DND-41 (cell line): ENCODE data around the gene MKX.

Experiments
- ATAC-seq: fragments of 200-7000 bp; cut with Tn5 transposase; 3 replicates; pipeline ENCODE4 v1.9.1; 2021; ENCODE audit warnings: low read depth; ENCODE audit not compliant: insufficient read depth
- DNase-seq: peaks from one replicate; pipeline ENCODE4 v3.0.0-alpha.2; 2020
- H2AFZ ChIP-seq: 2 replicates; pipeline ENCODE4 v1.6.0; 2012; ENCODE audit warnings: low read depth, low read length
- H3K27ac ChIP-seq: 2 replicates; pipeline ENCODE4 v1.5.1; 2012; ENCODE audit warnings: low read length, inconsistent platforms
- H3K27me3 ChIP-seq: fragments of 200-600 bp; sonication (generic); 2 replicates; pipeline ENCODE4 v1.6.0; 2012; ENCODE audit warnings: low read length, mild to moderate bottlenecking, inconsistent platforms; ENCODE audit not compliant: insufficient read depth, poor library complexity
- H3K36me3 ChIP-seq: 2 replicates; pipeline ENCODE4 v1.5.1; 2012; ENCODE audit warnings: low read length, inconsistent platforms; ENCODE audit not compliant: insufficient read depth
- H3K4me1 ChIP-seq: 2 replicates; pipeline ENCODE4 v1.5.1; 2012; ENCODE audit warnings: mild to moderate bottlenecking, low read length; ENCODE audit not compliant: insufficient read depth
- H3K4me2 ChIP-seq: 2 replicates; pipeline ENCODE4 v1.6.0; 2012; ENCODE audit warnings: mild to moderate bottlenecking, moderate library complexity, low read length, inconsistent platforms; ENCODE audit not compliant: insufficient read depth
- H3K4me3 ChIP-seq, 2 experiments: fragments of 200-600 bp in 1 of 2; shearing (Covaris generic) in 1 of 2; 2 replicates each; pipeline ENCODE4 v1.5.1; 2012 to 2016; ENCODE audit warnings: inconsistent platforms in 2 of 2, low read length in 2 of 2, mild to moderate bottlenecking in 2 of 2, low read depth in 1 of 2, moderate library complexity in 1 of 2
- H3K79me2 ChIP-seq: 2 replicates; pipeline ENCODE4 v1.6.0; 2012; ENCODE audit warnings: low read length, inconsistent platforms; ENCODE audit not compliant: insufficient read depth
- H3K9ac ChIP-seq: 2 replicates; pipeline ENCODE4 v1.6.0; 2012; ENCODE audit warnings: low read depth, mild to moderate bottlenecking, inconsistent platforms, low read length, moderate library complexity
- H3K9me3 ChIP-seq: 2 replicates; pipeline ENCODE4 v1.5.1; 2012; ENCODE audit warnings: low read length, moderate library complexity, mild to moderate bottlenecking, inconsistent platforms; ENCODE audit not compliant: insufficient read depth, severe bottlenecking
- H4K20me1 ChIP-seq: 2 replicates; pipeline ENCODE4 v1.6.0; 2012; ENCODE audit warnings: low read length; ENCODE audit not compliant: insufficient read depth
- CTCF ChIP-seq: IDR thresholded peaks from 2 replicates; pipeline ENCODE4 v1.5.1; 2012; ENCODE audit warnings: borderline replicate concordance, low read length, moderate library complexity, mild to moderate bottlenecking; ENCODE audit not compliant: poor library complexity, severe bottlenecking; ENCODE audit errors: extremely low read depth
- EZH2 ChIP-seq: IDR thresholded peaks from 3 replicates; pipeline ENCODE4 v1.6.1; 2012; ENCODE audit warnings: borderline replicate concordance, low read depth, mild to moderate bottlenecking, moderate library complexity, low read length, inconsistent platforms; ENCODE audit not compliant: severe bottlenecking

MKX gene

DNA sequence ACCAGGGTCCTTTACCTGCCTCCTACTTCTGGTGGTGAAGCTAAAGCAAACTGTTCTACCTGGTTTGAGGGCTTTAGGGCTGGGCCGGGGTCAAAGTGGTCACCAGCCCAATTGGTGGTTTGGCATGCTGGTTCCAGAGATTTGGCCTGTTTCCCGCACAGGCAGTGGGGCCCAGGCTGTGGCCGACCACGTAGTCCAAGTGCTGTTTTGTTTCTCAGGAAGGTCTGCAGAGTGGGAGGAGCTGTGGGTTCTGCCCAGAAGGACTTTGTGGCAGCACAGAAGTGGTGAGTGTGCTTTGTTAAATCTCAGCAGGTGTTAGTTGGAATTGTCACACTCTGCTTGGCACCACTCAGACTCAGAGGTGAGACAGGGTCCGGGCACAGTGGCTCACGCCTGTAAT is 85.8 kb downstream of the MKX start:
- Histone ChIP-seq H3K27ac (no peak overlapping the region), H4K20me1 (no peaks in the 10 kb centered on the region), H3K4me2 (no peak overlapping the region), H3K9ac (no peak overlapping the region), H3K36me3 (no peaks in the 10 kb centered on the region), H3K27me3 (peaks cover 10% of the 10 kb centered on the region), H3K4me3 (no peak overlapping the region), H3K4me1 (no peaks in the 10 kb centered on the region), H3K9me3 (no peaks in the 10 kb centered on the region), H2AFZ (no peak overlapping the region), H3K79me2 (no peaks in the 10 kb centered on the region)
- ATAC-seq (no peak), DNase-seq (no peak)
- TF ChIP-seq CTCF (no peak), EZH2 (no peak)

DNA sequence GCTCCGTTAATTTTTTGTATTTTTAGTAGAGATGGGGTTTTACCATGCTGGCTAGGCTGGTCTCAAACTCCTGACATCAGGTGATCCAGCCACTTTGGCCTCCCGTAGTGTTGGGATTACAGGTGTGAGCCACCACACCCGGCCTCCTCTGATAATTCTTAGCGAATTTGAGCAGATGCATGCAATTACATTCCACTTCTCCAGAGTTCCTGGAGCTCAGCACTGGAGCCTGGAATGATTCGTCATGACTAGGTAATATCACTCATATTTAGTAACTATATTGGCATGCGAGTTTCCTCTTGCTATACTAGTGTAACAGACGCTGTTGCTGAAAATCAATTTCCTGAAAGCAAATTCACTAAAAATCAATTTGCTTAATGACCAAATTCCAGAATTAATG is 86.8 kb downstream of the MKX start:
- Histone ChIP-seq H3K9me3 (no peaks in the 10 kb centered on the region), H3K27me3 (peaks cover 5% of the 10 kb centered on the region), H4K20me1 (no peaks in the 10 kb centered on the region), H3K4me2 (no peak overlapping the region), H2AFZ (no peak overlapping the region), H3K36me3 (no peaks in the 10 kb centered on the region), H3K9ac (no peak overlapping the region), H3K27ac (no peak overlapping the region), H3K79me2 (no peaks in the 10 kb centered on the region), H3K4me1 (no peaks in the 10 kb centered on the region), H3K4me3 (no peak overlapping the region)
- no peak for DNase-seq
- ATAC-seq = no peak
- TF ChIP-seq EZH2 (no peak), CTCF (no peak)

DNA sequence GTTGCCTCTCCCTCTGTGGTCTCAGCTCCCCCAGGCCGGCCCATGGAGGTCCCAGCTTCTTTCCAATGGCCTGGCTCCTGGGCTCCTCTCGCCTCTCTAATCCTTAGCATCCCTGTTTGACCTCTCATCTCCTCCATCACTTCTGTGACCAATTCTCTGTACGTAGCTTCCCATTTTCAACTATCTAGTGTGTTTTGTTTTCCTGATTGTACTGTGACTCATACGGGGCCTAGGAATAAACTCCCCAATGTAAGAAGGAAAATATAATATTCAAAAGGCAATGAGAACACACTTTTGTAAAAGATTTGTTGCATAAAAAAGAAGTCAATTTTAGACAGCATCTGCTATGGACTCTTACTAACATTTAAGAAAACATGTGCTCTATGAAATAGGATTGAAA is 90.3 kb downstream of the MKX start:
- no peaks in the 10 kb centered on the region for H3K9me3 ChIP-seq
- TF ChIP-seq EZH2 = no peak
- no peak for TF ChIP-seq CTCF
- H3K27ac ChIP-seq = no peak overlapping the region
- H3K4me2 ChIP-seq = no peak overlapping the region
- H3K79me2 ChIP-seq = no peaks in the 10 kb centered on the region
- ATAC-seq (no peak), DNase-seq (no peak)
- peaks cover 2% of the 10 kb centered on the region for H3K27me3 ChIP-seq
- no peaks in the 10 kb centered on the region for H4K20me1 ChIP-seq
- H3K36me3 ChIP-seq = no peaks in the 10 kb centered on the region
- no peak overlapping the region for H3K4me3 ChIP-seq
- no peak overlapping the region for H3K9ac ChIP-seq
- H2AFZ ChIP-seq = no peak overlapping the region
- no peaks in the 10 kb centered on the region for H3K4me1 ChIP-seq

- no peaks in the 10 kb centered on the region for H3K79me2 ChIP-seq
These were observed 91.3 kb downstream of the MKX start for GRCh38 chr10:27654284-27654683.

More at GRCh38 chr10:27654284-27654683, 91.3 kb downstream of the MKX start:
- Histone ChIP-seq H3K9me3 (no peaks in the 10 kb centered on the region), H3K4me3 (no peak overlapping the region), H2AFZ (no peak overlapping the region), H3K4me1 (no peaks in the 10 kb centered on the region), H3K27me3 (peaks cover 2% of the 10 kb centered on the region), H3K4me2 (no peak overlapping the region), H3K27ac (no peak overlapping the region), H4K20me1 (no peaks in the 10 kb centered on the region), H3K9ac (no peak overlapping the region), H3K36me3 (no peaks in the 10 kb centered on the region)
- ATAC-seq (no peak), DNase-seq (no peak)
- TF ChIP-seq EZH2 (no peak), CTCF (no peak)
